Stimulated activated CD4-positive, alpha-beta T cell treated with anti-CD3 and anti-CD28 coated beads, Interleukin-4, amount 100 ng/mL, for 24 hours (primary cell): ENCODE results near the gene EIF1.

Source experiments
- DNase-seq: peaks from one replicate; pipeline ENCODE4 v3.0.0-alpha.2; 2020

Gene EIF1

GRCh38 chr17:41705271-41705991 is 16.7 kb downstream of the EIF1 start:
- DNase-seq: no peak

GRCh38 chr17:41707803-41708669 is 19.4 kb downstream of the EIF1 start:
- no peak for DNase-seq

- DNase-seq: peak; percentile 30
Observed at GRCh38 chr17:41710472-41711090, 21.9 kb downstream of the EIF1 start.

- no peak for DNase-seq
Observed at GRCh38 chr17:41711669-41712400, 23.1 kb downstream of the EIF1 start, which contains the start of gene GAST. TSS of gene GAST (plus strand) at chr17:41712331. CDS start at chr17:41715437, 3,106 bp downstream.

- no peak for DNase-seq
Observed at GRCh38 chr17:41717408-41718286, 29.0 kb downstream of the EIF1 start.

- DNase-seq: no peak
Observed at GRCh38 chr17:41718287-41718645, 29.6 kb downstream of the EIF1 start.

- DNase-seq: no peak
Observed at GRCh38 chr17:41722231-41722630, 33.5 kb downstream of the EIF1 start.

- no peak for DNase-seq
Observed at GRCh38 chr17:41723801-41724475, 35.3 kb downstream of the EIF1 start.

- DNase-seq: no peak
Observed at GRCh38 chr17:41724476-41725050, 35.9 kb downstream of the EIF1 start.

- no peak for DNase-seq
Observed at GRCh38 chr17:41725134-41725533, 36.4 kb downstream of the EIF1 start.

- no peak for DNase-seq
Observed at GRCh38 chr17:41728056-41728455, 39.4 kb downstream of the EIF1 start.

GRCh38 chr17:41730479-41730878 is 41.8 kb downstream of the EIF1 start:
- DNase-seq: no peak

GRCh38 chr17:41731836-41732235 is 43.2 kb downstream of the EIF1 start:
- no peak for DNase-seq

- DNase-seq: no peak
Observed at GRCh38 chr17:41733348-41734138, 44.9 kb downstream of the EIF1 start.

- DNase-seq: no peak
Observed at GRCh38 chr17:41734139-41734948, 45.7 kb downstream of the EIF1 start, which contains the start of gene HAP1. TSS of gene HAP1 (minus strand) at chr17:41734643. CDS start at chr17:41734634, 9 bp downstream.

GRCh38 chr17:41734949-41735313 is 46.2 kb downstream of the EIF1 start:
- no peak for DNase-seq

GRCh38 chr17:41735744-41736143 is 47.1 kb downstream of the EIF1 start:
- no peak for DNase-seq

- no peak for DNase-seq
Observed at GRCh38 chr17:41736983-41737679, 48.4 kb downstream of the EIF1 start.

GRCh38 chr17:41737680-41738023 is 49.0 kb downstream of the EIF1 start:
- no peak for DNase-seq
